ENCODE data around the gene CDS2.
A peak's percentile ranks its signal among the peaks of the same experiment; 100 is the strongest.

Gene CDS2

DNA sequence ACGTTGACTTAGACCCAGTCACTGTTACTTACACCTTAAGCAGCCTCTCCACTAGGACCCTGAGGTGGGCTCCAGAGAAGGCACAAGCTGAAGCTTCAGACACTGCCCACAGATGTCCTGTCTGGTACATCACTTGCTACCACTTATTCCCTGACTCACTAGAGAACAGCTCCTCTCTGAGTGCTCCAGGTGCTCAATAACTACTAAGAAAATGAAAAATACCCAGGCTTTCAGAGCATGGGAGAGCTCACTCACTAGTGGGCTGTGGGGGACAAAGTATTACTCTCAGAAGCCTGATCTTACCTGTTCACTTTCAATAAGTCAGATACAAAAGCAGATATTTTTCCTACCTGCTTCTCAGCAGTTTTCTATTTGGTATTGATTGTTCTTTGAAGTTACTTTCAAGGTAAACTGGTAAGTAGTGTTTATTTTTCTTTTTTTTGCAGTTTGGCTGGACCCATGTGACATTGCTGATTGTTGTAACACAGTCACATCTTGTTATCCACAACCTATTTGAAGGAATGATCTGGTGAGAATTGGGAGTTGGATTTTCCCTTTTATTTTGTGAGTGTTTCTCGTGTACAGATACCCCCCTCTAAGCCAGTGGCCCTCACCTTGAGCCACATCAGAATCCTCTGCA, 55.9 kb downstream of the CDS2 start:
- no peak for DNase-seq

- DNase-seq = no peak
Measured at GRCh38 chr20:5183731-5184474, 57.1 kb downstream of the CDS2 start.

DNA sequence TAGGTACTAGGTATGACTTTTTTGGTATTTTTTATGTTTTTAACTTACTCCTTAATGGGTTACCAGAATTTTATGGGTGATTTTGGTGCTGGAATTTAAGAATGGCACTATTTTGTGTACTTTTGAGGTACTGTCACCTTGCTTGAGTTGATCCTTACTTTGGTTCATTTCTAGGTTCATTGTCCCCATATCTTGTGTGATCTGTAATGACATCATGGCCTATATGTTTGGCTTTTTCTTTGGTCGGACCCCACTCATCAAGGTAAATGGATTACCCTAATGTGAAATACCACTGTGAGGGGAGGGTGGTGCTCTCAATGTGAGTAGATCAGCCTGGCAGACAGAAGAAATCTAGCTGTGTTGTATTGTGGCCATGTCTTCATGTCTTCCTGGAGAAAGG, 57.9 kb downstream of the CDS2 start:
- no peak for DNase-seq

- no peak for DNase-seq
Measured at GRCh38 chr20:5187122-5187521, 60.3 kb downstream of the CDS2 start.

DNA sequence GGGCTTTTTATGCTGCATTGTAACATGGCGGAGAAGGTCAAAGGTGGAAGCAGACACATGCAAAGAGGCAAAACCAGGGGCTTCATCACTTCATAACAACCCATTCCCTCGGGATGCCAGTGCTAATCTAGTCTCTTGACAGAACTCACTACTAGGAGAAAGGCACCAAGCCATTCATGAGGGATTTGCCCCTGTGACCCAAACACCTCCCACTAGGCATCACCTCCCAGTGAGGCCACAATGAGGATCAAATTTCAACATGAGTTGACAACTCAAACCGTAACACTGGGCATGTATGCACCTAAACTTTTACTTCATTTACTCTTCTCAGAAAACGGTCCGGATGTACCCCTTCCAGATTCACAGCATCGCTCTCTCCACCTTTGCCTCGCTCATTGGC, 61.9 kb downstream of the CDS2 start:
- no peak for DNase-seq

DNA sequence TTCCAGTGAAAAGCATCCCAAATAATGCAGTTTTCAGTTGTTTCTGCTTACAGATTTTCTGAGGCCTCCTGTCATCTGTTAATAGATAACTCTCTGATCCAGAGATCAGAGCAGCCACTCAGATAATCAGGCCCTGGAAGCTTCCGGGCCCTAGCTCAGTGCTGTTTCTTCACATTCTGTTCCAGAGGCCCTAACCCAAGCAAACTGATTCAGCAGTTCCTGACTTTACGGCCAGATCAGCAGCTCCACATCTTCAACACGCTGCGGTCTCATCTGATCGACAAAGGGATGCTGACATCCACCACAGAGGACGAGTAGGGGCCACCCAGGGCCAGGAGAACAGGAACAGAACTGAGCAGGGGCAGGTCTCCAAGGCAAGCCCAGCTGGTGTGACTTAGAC, 63.1 kb downstream of the CDS2 start:
- no peak for DNase-seq

DNA sequence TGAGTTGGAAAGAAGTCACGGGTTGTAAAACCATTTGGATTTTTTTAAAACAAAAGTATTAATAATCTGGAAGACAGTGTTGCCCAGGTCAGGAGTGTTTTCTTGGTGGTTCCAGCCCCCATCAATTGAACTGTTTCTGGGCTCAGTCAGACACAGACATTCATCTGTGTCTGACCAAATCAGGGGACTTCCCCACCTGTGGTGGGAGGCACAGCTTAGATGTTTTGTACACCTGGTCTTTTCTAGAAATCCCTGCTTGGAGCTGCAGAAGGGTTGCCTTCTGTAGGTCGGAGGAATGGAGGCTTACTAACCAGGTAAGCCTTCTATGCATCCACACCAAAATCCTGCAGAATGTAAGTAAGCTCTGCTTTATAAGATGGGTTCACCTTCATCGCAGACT, 63.6 kb downstream of the CDS2 start:
- no peak for DNase-seq

GRCh38 chr20:5191829-5192569, 65.2 kb downstream of the CDS2 start:
- DNase-seq = peak; percentile 90

DNA sequence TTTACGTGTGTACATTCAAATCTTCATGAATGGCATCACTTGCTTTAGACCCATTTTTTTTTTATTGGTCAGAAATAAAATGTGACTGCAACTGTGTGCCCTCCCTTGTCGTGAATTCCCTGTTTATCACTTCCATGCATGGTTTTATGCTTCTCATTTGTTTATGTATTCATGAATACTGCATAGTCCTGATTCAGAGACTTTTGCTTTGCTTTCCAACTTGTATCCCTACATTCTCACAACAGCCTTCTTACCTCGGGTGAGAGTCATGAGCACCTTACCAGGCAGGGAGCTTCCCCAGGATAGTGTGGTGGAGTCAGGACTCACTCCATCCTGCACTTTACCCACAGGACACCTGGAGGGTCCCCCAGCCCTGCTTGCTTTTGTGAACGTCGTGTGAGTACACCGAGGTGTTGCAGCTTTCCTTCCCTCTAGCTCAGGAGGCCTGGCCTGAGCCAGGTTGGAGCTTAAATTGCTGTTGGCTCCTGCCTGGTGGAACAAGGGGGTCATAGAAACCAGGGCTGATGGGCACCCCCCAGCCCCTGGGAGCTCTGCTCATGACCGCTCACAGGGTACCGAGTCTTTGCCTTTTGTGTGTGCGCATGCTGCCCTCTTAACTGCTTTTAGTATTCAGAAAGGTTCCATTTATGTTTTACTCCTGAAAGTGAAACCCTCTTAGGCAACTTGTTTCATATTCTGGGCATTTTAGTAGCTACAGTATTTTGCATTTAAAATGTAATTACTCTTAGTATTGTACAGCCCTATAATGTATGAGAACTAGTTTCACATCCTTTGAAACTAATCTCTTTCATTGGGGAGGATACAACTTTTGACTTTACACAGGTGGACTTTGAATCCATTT, 66.0 kb downstream of the CDS2 start:
- no peak for DNase-seq

DNA sequence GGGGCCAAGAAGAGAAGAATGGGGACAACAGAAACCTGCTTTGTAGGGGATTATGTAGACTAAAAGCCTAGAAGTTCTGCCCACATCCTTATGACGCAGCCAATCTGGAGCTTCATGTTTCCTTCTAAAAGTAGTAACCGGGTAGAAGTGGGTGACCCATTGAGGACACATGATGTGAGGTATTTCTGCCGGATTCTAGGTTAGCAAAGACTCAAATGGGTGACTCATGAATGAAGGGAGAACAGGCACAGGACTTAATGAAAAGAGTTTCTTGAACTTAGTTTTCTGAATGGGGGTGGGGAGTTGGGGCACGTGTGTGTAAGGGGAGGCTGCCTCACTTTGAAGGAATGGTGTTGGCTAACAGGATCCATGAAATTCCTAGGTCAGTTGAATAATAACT, 68.8 kb downstream of the CDS2 start:
- no peak for DNase-seq

DNA sequence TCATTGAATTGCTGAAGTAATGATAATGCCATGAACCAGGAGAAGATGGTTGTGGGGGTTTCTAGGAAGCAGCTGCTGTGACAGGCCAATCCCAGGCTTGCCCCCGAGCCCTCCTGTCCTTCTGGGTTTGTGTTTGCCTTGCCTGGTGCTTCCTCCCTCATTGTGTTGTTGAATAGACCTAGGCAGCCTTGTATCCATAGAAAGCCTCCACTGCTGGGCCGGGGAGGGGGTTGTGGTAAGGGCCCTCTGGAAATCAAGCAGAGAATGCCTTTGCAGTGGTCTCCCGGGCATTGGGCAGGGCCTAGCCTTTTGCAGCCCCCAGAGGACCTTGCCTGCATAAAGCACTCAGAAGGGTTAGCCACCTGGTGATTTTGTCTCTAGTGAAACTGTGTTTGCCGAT, 69.3 kb downstream of the CDS2 start:
- no peak for DNase-seq

DNA sequence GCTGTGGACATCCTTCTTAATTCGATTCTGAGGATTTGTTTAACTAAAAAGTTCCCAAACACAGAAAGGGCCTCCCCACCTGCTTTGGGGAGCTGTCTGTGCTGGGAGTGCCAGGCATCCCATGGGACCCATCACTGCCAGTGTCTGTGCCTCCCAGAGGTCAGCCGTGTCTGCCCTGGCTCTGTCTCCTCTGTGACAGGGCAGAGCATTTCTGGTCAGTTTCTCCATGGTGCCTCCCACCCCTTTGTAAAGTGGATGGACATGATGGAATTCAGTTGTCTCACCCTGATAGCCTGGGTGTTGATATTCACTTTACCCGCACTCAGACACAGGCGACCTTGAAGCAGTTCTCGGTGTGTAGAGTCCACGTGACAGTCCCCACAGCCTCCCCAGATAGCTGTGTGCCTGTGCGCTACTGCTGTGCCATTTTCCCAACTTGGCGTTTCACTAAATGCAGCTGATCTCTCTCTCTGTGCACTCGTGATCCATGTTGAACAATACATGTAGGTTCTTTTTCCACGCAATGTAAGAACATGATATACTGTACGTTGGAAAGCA, 70.5 kb downstream of the CDS2 start:
- DNase-seq = no peak

DNA sequence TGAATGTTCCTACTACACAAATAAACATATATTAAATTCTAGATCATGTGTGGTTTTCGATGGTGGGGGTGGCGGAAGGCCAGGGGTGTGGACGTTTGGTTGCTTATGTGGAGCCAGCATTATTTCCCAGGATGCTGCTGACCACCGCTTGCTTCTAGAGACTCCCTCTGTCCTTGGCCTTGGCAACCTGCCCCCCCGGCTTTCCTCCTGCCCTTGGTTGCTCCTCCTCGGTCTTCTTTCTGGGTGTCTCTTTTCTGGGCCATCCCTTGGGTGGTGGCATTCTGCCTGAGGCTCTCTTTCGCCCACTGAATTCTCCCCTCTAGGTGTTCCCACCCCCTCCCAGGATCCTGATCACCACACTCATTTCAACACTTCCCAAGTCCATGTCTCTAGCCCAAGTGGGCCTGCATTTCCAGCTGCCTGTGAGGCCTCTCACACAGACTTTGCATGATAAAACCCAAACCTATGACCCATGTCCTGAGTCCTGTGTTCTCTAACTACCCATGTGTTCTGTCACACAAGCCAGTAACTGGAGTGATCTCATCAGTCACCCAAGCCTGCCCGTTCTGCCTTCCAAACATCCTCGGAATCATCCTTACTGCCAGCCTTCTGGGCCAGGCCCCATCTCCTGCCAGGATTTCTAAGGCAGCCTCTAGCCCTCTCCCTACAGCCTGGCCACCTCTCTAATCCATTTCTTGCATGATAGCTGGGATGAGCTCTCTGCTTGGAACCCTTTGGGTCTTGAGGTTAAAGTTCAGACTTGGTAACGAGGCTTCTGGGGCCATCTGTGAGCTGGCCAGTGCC, 71.2 kb downstream of the CDS2 start:
- DNase-seq = no peak

GRCh38 chr20:5198651-5198924, 71.8 kb downstream of the CDS2 start:
- no peak for DNase-seq

- DNase-seq = no peak
Measured at GRCh38 chr20:5203380-5203779, 76.6 kb downstream of the CDS2 start.

DNA sequence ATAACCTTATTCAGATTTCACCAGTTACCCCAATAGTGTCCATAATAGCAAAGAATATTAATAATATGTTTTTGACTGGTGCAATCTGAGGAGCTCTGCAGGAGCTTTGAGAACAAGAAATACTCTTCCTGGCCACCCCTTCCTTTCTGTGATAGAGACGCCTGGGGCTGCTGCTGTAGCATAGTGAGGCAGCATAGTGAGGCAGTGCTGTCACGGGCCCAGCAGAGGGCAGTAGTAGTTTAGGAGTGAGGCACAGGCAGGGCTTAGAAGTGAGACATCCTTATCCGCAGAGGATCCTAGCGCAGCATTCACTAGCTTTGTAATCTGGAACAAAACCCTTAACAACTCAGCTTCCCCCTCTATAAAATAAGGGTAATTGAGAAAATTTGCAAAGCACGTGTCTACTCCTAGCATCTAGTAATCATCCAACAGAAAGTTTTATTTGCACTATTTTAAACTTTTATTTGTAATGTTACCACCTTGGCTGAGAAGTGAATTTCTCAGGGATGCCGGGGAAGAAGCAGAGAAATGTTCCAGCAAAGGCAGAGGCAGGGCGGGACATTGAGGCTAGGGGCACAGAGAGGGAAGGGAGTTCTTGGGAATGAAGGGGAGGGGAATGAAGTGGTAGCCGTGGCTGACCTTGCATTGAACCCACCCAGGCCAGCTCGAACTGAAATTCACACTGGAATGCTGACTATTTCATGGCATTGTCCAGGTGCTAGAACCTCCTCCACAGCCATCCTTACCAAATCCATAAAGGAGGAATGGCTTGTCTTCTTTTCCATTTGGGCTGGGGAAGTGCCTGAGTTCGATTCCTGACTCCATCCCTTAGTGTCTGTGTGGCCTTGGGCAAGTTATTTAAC, 78.8 kb downstream of the CDS2 start:
- peak; percentile 96 for DNase-seq

GRCh38 chr20:5207138-5207537, 80.3 kb downstream of the CDS2 start:
- no peak for DNase-seq

GRCh38 chr20:5211803-5212714, 85.3 kb downstream of the CDS2 start:
- no peak for DNase-seq

DNA sequence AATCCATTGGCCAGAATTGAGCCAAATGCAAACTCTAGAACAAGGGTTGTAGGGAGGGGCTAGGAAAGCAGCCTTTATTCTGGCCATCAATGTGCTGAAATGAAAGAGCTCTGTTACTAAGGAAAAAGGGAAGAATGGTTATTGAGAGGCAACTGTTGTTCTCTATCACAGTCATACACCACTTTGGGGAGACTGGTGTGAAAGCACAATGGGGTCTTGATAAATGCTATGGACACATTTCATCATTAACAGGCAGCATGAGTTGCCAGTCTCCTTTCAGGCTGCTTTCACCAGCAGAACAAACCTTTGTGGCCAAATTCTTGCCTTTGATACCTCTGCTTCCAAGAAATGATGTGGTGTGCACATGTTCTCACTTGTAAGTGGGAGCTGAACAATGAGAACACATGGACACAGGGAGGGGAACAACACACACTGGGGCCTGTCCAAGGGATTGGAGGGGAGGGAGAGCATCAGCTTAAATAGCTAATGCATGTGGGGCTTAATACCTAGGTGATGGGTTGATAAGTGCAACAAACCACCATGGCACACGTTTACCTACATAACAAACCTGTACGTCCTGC, 86.2 kb downstream of the CDS2 start:
- no peak for DNase-seq

- DNase-seq = no peak
Measured at GRCh38 chr20:5214826-5215225, 88.0 kb downstream of the CDS2 start.

Data from NCI-H510A treated with DMSO at 0.1 percent for 48 hours (cell line).